Left lung (tissue), 10 donors: ENCODE results near the gene NPL. TPM values are rescaled to one million over a fixed set of nuclear protein-coding genes. Genes with fewer than 3 reads are reported as not detected.

ENCODE experiments used
- ATAC-seq: fragments of 200-7000 bp; cut with Tn5 transposase; one replicate; pipeline ENCODE4 v1.9.1; 2020; ENCODE audit warnings: moderate library complexity
- DNase-seq, 4 donors: peaks; one replicate each; pipeline ENCODE4 v3.0.0-alpha.2; 2013 to 2020
- H3K27ac ChIP-seq, 2 donors: fragments of 200-600 bp; sonication (generic) in 1 of 2; one replicate each; pipeline versions ENCODE4 v1.5.0 to v1.8.0; 2020 to 2021
- H3K27me3 ChIP-seq, 2 donors: fragments of 200-600 bp; sonication (generic) in 1 of 2; one replicate each; pipeline versions ENCODE4 v1.5.0 to v1.8.0; 2020 to 2021
- H3K36me3 ChIP-seq, 2 donors: fragments of 200-600 bp; sonication (generic) in 1 of 2; one replicate each; pipeline versions ENCODE4 v1.5.0 to v1.8.0; 2020 to 2021
- H3K4me1 ChIP-seq, 2 donors: fragments of 200-600 bp; one replicate each; pipeline ENCODE4 v1.8.0; 2021
- H3K4me3 ChIP-seq, 2 donors: fragments of 200-600 bp; sonication (generic) in 1 of 2; one replicate each; pipeline versions ENCODE4 v1.5.0 to v1.8.0; 2020 to 2021; ENCODE audit warnings: mild to moderate bottlenecking in 1 of 2
- H3K9me3 ChIP-seq, 2 donors: fragments of 200-600 bp; sonication (generic) in 1 of 2; one replicate each; pipeline versions ENCODE4 v1.5.0 to v1.8.0; 2020 to 2021
- intact Hi-C, 2 donors: fragments of 100-400 bp; cut with DNase I; formaldehyde crosslinking; loops; one replicate each; pipeline versions ENCODE4 v1.11.2 to v1.14.2; 2022
- polyA plus RNA-seq, 6 donors: library from polyadenylated mRNA; unstranded; fragments of 120-200 nt; gene quantifications; one replicate each; pipeline ENCODE4 v1.2.1, GENCODE V29; 2013; ENCODE audit not compliant: insufficient read length in 6 of 6
- total RNA-seq, 2 donors: library from RNA; stranded (reverse); fragmentation: NEBNext Ultra II Directional; extraction: Animal tissue kit (Norgen Biotek cat#: 25700); gene quantifications; one replicate each; pipeline ENCODE4 v1.2.1, GENCODE V29; 2021
- TF ChIP-seq, protein P1 (sequence below), 2 donors: fragments of 200-600 bp; sonication (generic) in 1 of 2; IDR thresholded peaks; one replicate each; pipeline versions ENCODE4 v1.5.0 to v1.8.0; 2021; ENCODE audit warnings: antibody characterized with exemption in 2 of 2
- donor health status: DM: no; HTN: yes; CAD: no.
- donor health status: DM: no; HTN: no; CAD: no.

The NPL gene
- total and polyA plus RNA-seq, 8 donors, result 6.4 to 73.5 (median 8.6) TPM

DNA sequence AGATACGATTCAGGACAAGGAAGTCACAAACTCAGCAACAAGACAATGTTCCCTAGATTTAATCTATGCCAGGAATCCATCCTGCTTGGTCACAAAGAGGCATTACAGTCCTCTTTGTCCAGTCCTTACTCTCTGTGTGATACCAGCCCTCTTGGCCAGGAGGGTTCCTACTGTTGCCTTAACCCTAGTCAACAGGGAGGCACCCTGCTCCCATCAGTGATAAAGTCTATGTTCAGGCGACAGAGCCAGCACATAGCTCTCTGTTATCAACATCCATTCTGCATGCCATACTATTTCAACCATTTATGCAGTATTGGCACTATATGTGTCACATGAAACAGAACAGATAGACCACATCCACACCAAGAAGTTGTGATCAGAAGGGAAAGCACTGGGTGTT is 4.4 kb upstream of the NPL start:
- H3K4me1 ChIP-seq, result peaks cover 0 to 11% of the 10 kb centered on the region in 2 donors
- no peaks in the 10 kb centered on the region for H3K27me3 ChIP-seq
- TF ChIP-seq, protein P1, sequence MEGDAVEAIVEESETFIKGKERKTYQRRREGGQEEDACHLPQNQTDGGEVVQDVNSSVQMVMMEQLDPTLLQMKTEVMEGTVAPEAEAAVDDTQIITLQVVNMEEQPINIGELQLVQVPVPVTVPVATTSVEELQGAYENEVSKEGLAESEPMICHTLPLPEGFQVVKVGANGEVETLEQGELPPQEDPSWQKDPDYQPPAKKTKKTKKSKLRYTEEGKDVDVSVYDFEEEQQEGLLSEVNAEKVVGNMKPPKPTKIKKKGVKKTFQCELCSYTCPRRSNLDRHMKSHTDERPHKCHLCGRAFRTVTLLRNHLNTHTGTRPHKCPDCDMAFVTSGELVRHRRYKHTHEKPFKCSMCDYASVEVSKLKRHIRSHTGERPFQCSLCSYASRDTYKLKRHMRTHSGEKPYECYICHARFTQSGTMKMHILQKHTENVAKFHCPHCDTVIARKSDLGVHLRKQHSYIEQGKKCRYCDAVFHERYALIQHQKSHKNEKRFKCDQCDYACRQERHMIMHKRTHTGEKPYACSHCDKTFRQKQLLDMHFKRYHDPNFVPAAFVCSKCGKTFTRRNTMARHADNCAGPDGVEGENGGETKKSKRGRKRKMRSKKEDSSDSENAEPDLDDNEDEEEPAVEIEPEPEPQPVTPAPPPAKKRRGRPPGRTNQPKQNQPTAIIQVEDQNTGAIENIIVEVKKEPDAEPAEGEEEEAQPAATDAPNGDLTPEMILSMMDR (IDR thresholded peaks at IDR 0.05), result no peak
- ATAC-seq (no peak), DNase-seq (no peak)
- H3K9me3 ChIP-seq, result no peaks in the 10 kb centered on the region
- intact Hi-C loops, result no loop called here
- H3K36me3 ChIP-seq, result no peaks in the 10 kb centered on the region
- H3K27ac ChIP-seq, result no peak overlapping the region
- no peak overlapping the region for H3K4me3 ChIP-seq

DNA sequence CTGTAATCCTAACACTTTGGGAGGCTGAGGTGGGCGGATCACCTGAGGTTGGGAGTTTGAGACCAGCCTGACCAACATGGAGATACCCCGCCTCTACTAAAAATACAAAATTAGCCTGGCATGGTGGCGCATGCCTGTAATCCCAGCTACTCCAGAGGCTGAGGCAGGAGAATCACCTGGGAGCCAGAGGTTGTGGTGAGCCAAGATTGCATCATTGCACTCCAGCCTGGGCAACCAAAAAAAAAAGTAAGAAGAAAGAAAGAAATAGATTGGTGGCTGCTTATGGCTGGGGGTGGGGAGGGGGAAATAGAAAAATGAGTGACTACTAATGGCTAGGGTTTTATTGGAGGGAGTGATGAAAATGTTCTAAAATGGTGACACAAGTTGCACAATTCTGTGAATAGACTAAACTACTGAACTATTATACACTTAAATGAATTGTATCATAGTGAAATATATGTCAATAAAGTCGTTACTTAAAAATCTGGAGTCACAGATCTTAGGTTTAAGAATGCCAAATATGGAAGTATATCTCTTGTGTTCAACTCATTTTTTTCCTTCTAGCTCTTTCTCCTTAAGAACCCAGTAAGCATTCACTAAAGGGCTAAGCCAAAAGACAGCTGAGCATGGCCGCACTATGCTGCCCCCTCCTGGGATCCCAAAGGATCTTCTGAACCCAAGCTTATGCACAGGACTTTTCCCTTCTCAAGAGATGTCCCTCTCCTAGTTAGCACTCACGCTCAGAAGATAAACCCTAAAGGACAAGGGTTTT is 3.2 kb upstream of the NPL start:
- DNase-seq (peak; percentile 22 to 75 (median 66)), ATAC-seq (peak; percentile 59)
- Histone ChIP-seq H3K27ac (peak overlapping the region in 1 of 2 donors; percentile 20), H3K9me3 (no peaks in the 10 kb centered on the region), H3K36me3 (no peaks in the 10 kb centered on the region), H3K4me3 (no peak overlapping the region), H3K27me3 (no peaks in the 10 kb centered on the region), H3K4me1 (peaks cover 0 to 22% of the 10 kb centered on the region in 2 donors)
- intact Hi-C loops, result no loop called here
- TF ChIP-seq, protein P1 (IDR thresholded peaks at IDR 0.05), result peak; percentile 66 to 71

DNA sequence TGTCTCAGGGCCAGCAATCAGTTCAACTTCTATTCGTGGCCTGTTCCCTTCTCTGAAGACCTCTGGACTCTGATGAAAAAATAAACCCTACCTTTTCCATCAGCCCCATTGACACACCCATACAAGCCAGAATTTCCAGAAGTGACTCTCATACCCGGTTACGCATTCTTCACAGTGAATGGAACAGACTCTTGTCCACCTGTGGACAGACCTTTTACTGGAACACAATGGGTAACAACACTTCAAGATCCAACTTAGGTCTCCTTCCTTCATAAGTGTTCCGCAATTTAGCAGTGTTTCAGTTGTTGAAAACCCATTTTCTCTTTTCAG is 2.6 kb upstream of the NPL start:
- ATAC-seq, result peak; percentile 29
- peak overlapping the region in 1 of 2 donors; percentile 20 for H3K27ac ChIP-seq
- intact Hi-C loops, result no loop called here
- TF ChIP-seq, protein P1 (IDR thresholded peaks at IDR 0.05), result peak in 1 of 2 donors; percentile 8
- H3K9me3 ChIP-seq, result no peaks in the 10 kb centered on the region
- H3K36me3 ChIP-seq, result no peaks in the 10 kb centered on the region
- H3K4me1 ChIP-seq, result peaks cover 0 to 27% of the 10 kb centered on the region in 2 donors
- H3K4me3 ChIP-seq, result no peak overlapping the region
- H3K27me3 ChIP-seq, result no peaks in the 10 kb centered on the region
- no peak for DNase-seq

DNA sequence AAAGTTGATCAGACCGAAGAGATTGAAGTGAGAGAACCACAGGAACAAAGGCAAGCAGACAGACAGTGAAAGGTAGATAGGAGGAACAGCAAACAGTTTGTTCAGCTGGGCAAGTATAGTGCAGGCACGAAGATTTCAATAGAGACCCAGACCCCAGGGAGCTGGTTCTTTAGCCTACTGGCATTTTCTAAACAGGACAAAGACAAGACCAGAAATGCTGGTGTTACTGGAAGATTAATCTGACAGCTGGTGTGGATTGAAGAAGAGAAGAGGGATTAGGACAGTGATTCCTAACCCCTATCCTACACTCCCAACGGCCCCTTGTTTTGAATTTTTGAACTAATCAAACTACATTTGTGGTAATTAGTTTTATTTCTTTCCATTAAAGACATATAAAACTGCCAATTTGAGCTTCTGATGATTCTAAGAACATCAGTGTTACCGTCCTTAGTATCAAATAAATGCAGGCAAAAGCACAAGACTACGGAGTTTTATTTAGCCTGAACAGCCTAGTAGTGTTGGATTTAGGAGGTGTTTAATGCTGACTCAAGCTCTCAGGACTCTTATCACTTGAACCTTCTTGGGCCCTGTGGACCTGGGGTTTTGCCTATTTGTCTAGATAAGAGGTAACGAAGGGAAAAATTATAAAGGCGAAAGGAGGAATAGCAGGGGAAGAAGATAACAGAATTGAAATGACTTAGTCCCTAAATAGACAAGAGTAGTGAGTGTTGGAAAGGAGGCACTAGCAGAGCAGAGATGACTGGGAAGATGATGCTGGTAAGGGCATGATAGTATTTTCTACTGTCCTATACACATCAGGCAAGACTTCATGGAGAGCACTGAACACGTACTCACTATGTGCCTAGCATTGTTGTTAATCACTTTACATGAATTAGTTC is 2.0 kb downstream of the NPL start:
- intact Hi-C loops, result no loop called here
- Histone ChIP-seq H3K4me1 (peaks cover 0 to 72% of the 10 kb centered on the region in 2 donors), H3K27me3 (no peaks in the 10 kb centered on the region), H3K27ac (peak overlapping the region in 1 of 2 donors; percentile 31), H3K36me3 (peaks cover 0 to 17% of the 10 kb centered on the region in 2 donors), H3K9me3 (no peaks in the 10 kb centered on the region), H3K4me3 (peak overlapping the region in 1 of 2 donors; percentile 59)
- TF ChIP-seq, protein P1 (IDR thresholded peaks at IDR 0.05), result no peak
- ATAC-seq, result no peak
- no peak for DNase-seq

DNA sequence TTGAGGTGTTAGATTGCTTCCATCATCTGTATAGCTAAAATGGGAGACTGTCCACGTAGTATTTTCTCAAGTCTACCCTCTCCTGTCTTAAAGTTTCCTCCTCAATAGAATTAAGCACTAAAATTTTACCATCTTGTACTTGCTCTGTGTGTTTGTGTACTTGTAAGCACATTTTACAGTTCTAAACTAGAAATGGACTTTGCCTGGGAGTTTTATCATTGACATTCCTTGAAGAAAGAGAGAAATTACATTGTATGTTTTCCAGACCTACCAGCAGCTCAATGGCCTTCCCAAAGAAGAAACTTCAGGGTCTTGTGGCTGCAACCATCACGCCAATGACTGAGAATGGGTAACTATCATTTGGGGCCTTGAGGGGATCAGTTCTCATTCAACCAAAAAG is 4.5 kb downstream of the NPL start:
- DNase-seq, result no peak
- Histone ChIP-seq H3K4me3 (no peak overlapping the region), H3K4me1 (peaks cover 0 to 78% of the 10 kb centered on the region in 2 donors), H3K27me3 (no peaks in the 10 kb centered on the region), H3K36me3 (peaks cover 0 to 26% of the 10 kb centered on the region in 2 donors), H3K27ac (peak overlapping the region in 1 of 2 donors; percentile 88), H3K9me3 (no peaks in the 10 kb centered on the region)
- no peak for ATAC-seq
- TF ChIP-seq, protein P1 (IDR thresholded peaks at IDR 0.05), result no peak
- intact Hi-C loops, result no loop called here
